Bronchial epithelial cell (primary cell): ENCODE data around the gene PTPRN2. TPM values are rescaled to one million over a fixed set of nuclear protein-coding genes. Genes with fewer than 3 reads are reported as not detected.
A peak's percentile ranks its signal among the peaks of the same experiment; 100 is the strongest.

Source experiments
- DNase-seq: peaks from one replicate; pipeline ENCODE4 v3.0.0-alpha.2; 2010; ENCODE audit warnings: low read depth
- FAIRE-seq: peaks from 2 replicates; lab custom pipeline; 2011; peaks lifted over from hg19 to GRCh38; lab: Jason Lieb, UNC
- H3K27me3 ChIP-seq: 2 replicates; pipeline ENCODE4 v1.5.1; 2011; ENCODE audit warnings: low read length; ENCODE audit not compliant: control insufficient read depth, insufficient read depth
- H3K36me3 ChIP-seq: 2 replicates; pipeline ENCODE4 v1.5.1; 2011; ENCODE audit warnings: low read length; ENCODE audit not compliant: control insufficient read depth, insufficient read depth
- H3K4me3 ChIP-seq: 2 replicates; pipeline ENCODE4 v1.5.1; 2011; ENCODE audit warnings: mild to moderate bottlenecking, low read depth, low read length, control low read depth
- total RNA-seq: library from RNA; depleted of rRNA; stranded (reverse); fragments of >200 nt; gene quantifications from 2 replicates; pipeline ENCODE4 v1.2.1, GENCODE V29; 2014
- TF ChIP-seq, protein P1 (sequence below): IDR thresholded peaks from 2 replicates; pipeline ENCODE4 v1.5.1; 2011; ENCODE audit warnings: mild to moderate bottlenecking, moderate library complexity, low read length, control low read depth, inconsistent platforms; ENCODE audit not compliant: insufficient read depth, severe bottlenecking

PTPRN2 gene
- total RNA-seq, 1 donor from 2014 or later = 1.1 TPM

DNA sequence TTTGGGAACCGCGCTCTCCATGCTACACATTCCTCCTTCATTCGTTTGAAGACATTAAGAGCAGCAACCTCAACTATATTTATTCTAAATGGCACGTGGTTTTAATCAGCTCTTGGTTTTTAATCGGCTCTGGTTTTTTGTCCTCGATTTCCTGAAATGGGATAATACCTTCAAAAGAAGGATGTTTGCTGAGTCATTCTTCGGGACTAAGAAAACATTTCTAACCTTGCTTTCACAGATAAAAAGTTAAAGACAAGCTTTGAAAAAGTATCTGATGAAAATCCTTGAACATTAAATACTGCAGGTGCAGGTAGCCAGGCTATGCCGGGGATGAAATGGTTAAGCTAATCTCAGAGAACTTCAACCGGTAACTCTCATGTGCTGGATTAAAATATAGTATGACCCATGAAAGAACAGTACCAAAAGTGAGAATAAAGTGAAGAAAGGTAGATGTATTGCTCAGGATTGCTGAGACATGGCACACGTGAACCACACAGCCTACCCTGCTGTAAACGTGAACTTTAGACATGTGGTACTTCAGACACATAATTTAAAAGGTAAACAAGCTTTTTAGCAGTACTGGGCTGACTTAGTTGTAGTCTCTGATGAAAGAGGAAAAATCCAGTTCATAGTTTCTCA, 89.1 kb downstream of the PTPRN2 start:
- no peak for FAIRE-seq
- Histone ChIP-seq H3K4me3 (no peak overlapping the region), H3K36me3 (no peaks in the 10 kb centered on the region), H3K27me3 (no peaks in the 10 kb centered on the region)
- no peak for DNase-seq
- TF ChIP-seq, protein P1, sequence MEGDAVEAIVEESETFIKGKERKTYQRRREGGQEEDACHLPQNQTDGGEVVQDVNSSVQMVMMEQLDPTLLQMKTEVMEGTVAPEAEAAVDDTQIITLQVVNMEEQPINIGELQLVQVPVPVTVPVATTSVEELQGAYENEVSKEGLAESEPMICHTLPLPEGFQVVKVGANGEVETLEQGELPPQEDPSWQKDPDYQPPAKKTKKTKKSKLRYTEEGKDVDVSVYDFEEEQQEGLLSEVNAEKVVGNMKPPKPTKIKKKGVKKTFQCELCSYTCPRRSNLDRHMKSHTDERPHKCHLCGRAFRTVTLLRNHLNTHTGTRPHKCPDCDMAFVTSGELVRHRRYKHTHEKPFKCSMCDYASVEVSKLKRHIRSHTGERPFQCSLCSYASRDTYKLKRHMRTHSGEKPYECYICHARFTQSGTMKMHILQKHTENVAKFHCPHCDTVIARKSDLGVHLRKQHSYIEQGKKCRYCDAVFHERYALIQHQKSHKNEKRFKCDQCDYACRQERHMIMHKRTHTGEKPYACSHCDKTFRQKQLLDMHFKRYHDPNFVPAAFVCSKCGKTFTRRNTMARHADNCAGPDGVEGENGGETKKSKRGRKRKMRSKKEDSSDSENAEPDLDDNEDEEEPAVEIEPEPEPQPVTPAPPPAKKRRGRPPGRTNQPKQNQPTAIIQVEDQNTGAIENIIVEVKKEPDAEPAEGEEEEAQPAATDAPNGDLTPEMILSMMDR = no peak

DNA sequence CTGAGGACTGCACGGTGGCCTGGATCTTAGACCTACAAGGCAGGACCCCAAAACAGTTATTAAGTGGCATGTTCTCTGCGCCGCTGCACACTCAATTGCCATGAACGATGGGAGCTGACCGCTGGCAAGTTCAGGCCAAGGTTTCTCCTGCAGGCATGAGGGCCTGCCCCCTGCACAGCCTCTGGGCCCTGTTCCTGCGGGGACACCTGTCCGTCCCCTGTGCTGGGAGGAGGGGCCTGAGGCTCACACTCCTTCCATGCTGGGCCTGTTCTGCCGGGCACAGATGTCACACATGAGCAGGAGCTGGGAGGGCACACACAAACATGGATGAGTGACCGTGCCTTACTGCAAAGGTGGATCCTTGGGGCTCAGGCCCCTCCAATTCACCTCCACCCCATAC, 90.0 kb downstream of the PTPRN2 start:
- DNase-seq = no peak
- Histone ChIP-seq H3K4me3 (no peak overlapping the region), H3K36me3 (no peaks in the 10 kb centered on the region), H3K27me3 (no peaks in the 10 kb centered on the region)
- no peak for FAIRE-seq
- TF ChIP-seq, protein P1 = no peak

DNA sequence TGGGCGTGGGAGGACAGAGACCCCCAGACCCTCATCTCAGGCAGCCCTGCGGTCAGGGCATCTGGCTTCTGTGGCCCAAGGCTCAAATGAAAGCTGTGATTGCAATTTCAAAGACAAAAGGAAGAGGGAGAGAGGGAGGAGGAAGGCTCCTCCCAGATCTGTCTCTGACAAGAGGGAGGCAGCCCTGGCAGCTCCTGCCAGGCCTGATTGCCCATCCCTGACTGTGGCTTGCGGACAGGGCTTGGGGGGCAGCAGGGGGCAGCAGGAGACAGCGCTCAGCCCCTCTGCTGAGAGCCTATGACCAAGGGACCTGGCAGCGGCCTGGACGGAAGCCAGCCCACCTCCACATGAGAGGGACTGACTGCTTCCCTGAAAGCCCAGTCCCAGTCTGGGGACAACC, 91.8 kb downstream of the PTPRN2 start:
- no peak overlapping the region for H3K4me3 ChIP-seq
- no peaks in the 10 kb centered on the region for H3K27me3 ChIP-seq
- H3K36me3 ChIP-seq = no peaks in the 10 kb centered on the region
- TF ChIP-seq, protein P1 = no peak
- FAIRE-seq = no peak
- peak; percentile 3 for DNase-seq

DNA sequence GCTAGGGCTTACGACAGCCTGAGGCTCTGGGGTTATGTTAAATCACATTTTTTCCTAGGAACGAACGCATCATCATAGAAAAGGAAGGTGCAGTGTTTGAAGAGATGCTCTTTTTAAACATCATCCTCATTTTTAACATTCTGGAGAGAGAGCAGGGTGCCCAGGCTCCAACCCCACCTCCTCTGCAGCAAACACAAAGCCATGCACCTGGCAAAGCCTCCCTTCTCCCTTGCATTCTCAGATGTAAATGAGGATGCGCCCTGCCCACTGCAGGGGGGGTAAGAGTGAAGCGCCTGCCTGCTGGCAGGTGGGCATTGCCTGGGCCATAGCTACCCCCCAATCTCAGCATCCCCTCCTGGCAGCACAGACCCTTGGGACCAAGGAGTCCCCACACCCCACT, 92.4 kb downstream of the PTPRN2 start:
- Histone ChIP-seq H3K4me3 (no peak overlapping the region), H3K27me3 (no peaks in the 10 kb centered on the region), H3K36me3 (no peaks in the 10 kb centered on the region)
- FAIRE-seq (no peak), DNase-seq (no peak)
- TF ChIP-seq, protein P1 = no peak

GRCh38 chr7:158494643-158495042, 93.0 kb downstream of the PTPRN2 start:
- Histone ChIP-seq H3K27me3 (no peaks in the 10 kb centered on the region), H3K36me3 (no peaks in the 10 kb centered on the region), H3K4me3 (no peak overlapping the region)
- TF ChIP-seq, protein P1 = no peak
- FAIRE-seq (no peak), DNase-seq (no peak)

- no peak overlapping the region for H3K4me3 ChIP-seq
- FAIRE-seq (no peak), DNase-seq (no peak)
- H3K27me3 ChIP-seq = no peaks in the 10 kb centered on the region
- TF ChIP-seq, protein P1 = no peak
- no peaks in the 10 kb centered on the region for H3K36me3 ChIP-seq
Observed at GRCh38 chr7:158494162-158494586, 93.4 kb downstream of the PTPRN2 start.
